ENCODE data around the gene CFAP210.

The CFAP210 gene

DNA sequence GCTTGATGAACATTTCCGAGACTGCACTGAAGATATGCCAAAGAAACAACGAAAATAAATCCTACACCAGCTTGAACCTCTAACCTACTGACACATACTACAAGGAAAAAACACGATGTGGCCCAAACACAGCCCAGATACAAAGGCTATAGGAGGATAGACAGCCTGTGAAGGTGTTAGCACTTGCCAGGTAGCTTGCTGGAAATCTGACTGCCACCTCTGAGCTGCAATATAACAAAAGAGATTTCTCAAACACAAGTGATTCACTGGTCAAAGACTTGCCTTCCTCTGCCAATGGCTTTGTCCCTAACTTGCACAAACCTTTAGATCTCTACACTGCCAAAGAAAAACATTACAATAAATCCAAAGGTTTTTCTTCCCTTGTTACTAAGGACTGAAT, 21.1 kb downstream of the CFAP210 start:
- CTCF ChIA-PET = no interaction called here
- H3K4me3 Mint-ChIP-seq = no peak overlapping the region
- H3K27ac Mint-ChIP-seq = no peak overlapping the region
- no peaks in the 10 kb centered on the region for H3K36me3 Mint-ChIP-seq
- no peak for DNase-seq
- no peaks in the 10 kb centered on the region for H3K4me1 Mint-ChIP-seq
- peaks cover 14% of the 10 kb centered on the region for H3K27me3 Mint-ChIP-seq
- no peaks in the 10 kb centered on the region for H3K9me3 Mint-ChIP-seq

DNA sequence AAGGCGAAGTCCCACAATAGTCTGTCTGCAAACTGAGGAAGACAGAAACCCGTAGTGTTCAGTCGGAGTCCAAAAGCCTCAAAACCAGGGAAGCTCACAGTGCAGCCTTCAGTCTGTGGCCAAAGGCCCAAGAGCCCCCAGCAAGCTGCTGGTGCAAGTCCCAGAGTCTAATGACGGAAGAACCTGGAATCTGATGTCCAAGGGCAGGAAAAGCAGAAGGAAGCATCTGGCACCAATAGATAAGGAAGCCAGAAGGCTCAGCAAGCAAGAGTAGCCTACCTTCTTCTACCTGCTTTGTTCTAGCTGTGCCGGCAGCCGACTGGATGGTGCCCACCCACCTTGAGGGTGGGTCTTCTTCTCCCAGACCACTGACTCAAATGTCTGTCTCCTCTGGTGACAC, 21.8 kb downstream of the CFAP210 start:
- Mint-ChIP-seq H3K4me3 (no peak overlapping the region), H3K4me1 (no peaks in the 10 kb centered on the region), H3K9me3 (no peaks in the 10 kb centered on the region), H3K27ac (no peak overlapping the region), H3K27me3 (peaks cover 14% of the 10 kb centered on the region), H3K36me3 (no peaks in the 10 kb centered on the region)
- no peak for DNase-seq
- CTCF ChIA-PET = no interaction called here

DNA sequence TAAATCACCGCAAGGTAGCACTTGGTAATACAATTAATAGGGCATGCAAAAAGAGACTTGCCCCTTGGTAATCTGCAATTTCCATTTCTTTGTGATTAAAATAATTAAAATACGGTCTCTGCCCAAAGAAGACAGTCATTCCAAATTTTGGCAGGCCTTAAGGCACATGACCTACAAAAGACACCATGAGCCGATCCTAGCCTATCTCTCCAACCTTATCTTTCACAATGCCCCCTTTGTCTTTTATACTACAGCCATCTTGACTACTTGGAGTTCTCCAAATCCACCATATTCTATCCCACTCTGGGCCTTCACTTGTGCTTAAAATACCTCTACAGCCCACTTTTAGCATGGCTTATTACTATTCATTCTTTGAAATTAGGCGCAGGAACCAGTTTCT, 23.3 kb downstream of the CFAP210 start:
- H3K9me3 Mint-ChIP-seq = no peaks in the 10 kb centered on the region
- CTCF ChIA-PET = no interaction called here

DNA sequence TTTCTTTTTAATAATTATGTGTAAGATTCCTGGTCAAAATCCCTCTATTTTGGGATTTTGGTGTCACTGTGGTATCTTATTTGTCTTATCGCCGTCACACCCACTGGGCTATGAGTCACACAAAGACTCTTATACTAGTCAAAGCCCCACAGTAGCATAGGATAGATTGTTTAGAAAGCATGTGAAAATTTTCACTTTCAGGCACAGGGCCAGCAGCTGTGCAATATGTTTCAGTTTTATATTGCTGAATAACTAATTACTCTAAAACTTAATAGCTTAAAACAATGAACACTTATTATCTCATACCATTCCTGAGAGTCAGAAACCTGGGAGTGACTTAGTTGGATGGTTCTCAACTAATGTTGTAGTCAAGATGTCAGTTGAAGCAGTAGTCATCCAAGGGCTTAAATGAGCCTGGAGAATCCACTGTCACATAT, 24.0 kb downstream of the CFAP210 start:
- DNase-seq = no peak
- no peaks in the 10 kb centered on the region for H3K36me3 Mint-ChIP-seq
- no peak overlapping the region for H3K27ac Mint-ChIP-seq
- no peaks in the 10 kb centered on the region for H3K9me3 Mint-ChIP-seq
- CTCF ChIA-PET = no interaction called here
- H3K4me3 Mint-ChIP-seq = no peak overlapping the region
- peaks cover 14% of the 10 kb centered on the region for H3K27me3 Mint-ChIP-seq
- H3K4me1 Mint-ChIP-seq = no peaks in the 10 kb centered on the region

More for the DNA sequence above, 23.3 kb downstream of the CFAP210 start:
- H3K27ac Mint-ChIP-seq = no peak overlapping the region
- H3K27me3 Mint-ChIP-seq = peaks cover 14% of the 10 kb centered on the region
- H3K4me3 Mint-ChIP-seq = no peak overlapping the region
- no peaks in the 10 kb centered on the region for H3K4me1 Mint-ChIP-seq
- H3K36me3 Mint-ChIP-seq = no peaks in the 10 kb centered on the region
- DNase-seq = no peak

GRCh38 chr2:169667583-169667982, 26.6 kb downstream of the CFAP210 start:
- H3K4me1 Mint-ChIP-seq = no peaks in the 10 kb centered on the region
- no peaks in the 10 kb centered on the region for H3K36me3 Mint-ChIP-seq
- DNase-seq = no peak
- no peak overlapping the region for H3K4me3 Mint-ChIP-seq
- no peak overlapping the region for H3K27ac Mint-ChIP-seq
- no peaks in the 10 kb centered on the region for H3K9me3 Mint-ChIP-seq
- CTCF ChIA-PET = no interaction called here
- peaks cover 20% of the 10 kb centered on the region for H3K27me3 Mint-ChIP-seq

GRCh38 chr2:169664978-169665930, 29.0 kb downstream of the CFAP210 start:
- DNase-seq = no peak
- no peaks in the 10 kb centered on the region for H3K4me1 Mint-ChIP-seq
- CTCF ChIA-PET = no interaction called here
- H3K36me3 Mint-ChIP-seq = no peaks in the 10 kb centered on the region
- peaks cover 22% of the 10 kb centered on the region for H3K27me3 Mint-ChIP-seq
- H3K27ac Mint-ChIP-seq = no peak overlapping the region
- no peaks in the 10 kb centered on the region for H3K9me3 Mint-ChIP-seq
- H3K4me3 Mint-ChIP-seq = no peak overlapping the region

- Mint-ChIP-seq H3K36me3 (no peaks in the 10 kb centered on the region), H3K27ac (no peak overlapping the region), H3K4me1 (peaks cover under 1% of the 10 kb centered on the region), H3K9me3 (no peaks in the 10 kb centered on the region), H3K4me3 (no peak overlapping the region), H3K27me3 (peaks cover 22% of the 10 kb centered on the region)
- CTCF ChIA-PET = no interaction called here
- no peak for DNase-seq
Observed at GRCh38 chr2:169664600-169664977, 29.6 kb downstream of the CFAP210 start.

DNA sequence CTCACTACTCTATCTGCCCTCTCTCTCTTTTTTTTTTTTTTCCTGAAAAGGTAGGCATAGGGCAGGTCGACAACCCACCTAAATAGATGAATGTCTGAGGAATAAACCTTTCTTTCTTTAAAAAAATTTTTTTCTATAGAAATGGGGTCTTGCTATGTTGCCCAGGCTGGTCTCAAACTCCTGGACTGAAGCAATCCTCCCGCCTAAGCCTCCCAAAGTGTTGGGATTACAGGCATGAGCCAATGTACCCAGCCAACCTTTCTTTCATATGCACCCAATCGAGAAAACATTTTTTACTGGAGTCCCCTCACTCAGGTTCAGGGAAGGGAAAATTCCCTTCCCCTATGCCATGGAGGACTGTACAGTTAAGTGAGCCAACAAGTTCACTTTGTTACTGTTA, 31.0 kb downstream of the CFAP210 start:
- Mint-ChIP-seq H3K4me3 (no peak overlapping the region), H3K27me3 (peaks cover 16% of the 10 kb centered on the region), H3K4me1 (peaks cover 2% of the 10 kb centered on the region), H3K27ac (no peak overlapping the region), H3K9me3 (no peaks in the 10 kb centered on the region), H3K36me3 (no peaks in the 10 kb centered on the region)
- CTCF ChIA-PET = no interaction called here
- DNase-seq = no peak

- Mint-ChIP-seq H3K9me3 (no peaks in the 10 kb centered on the region), H3K36me3 (no peaks in the 10 kb centered on the region), H3K4me1 (peaks cover 2% of the 10 kb centered on the region), H3K4me3 (no peak overlapping the region), H3K27me3 (peaks cover 16% of the 10 kb centered on the region), H3K27ac (no peak overlapping the region)
- CTCF ChIA-PET = no interaction called here
- DNase-seq = no peak
Observed at GRCh38 chr2:169662744-169663143, 31.5 kb downstream of the CFAP210 start.

DNA sequence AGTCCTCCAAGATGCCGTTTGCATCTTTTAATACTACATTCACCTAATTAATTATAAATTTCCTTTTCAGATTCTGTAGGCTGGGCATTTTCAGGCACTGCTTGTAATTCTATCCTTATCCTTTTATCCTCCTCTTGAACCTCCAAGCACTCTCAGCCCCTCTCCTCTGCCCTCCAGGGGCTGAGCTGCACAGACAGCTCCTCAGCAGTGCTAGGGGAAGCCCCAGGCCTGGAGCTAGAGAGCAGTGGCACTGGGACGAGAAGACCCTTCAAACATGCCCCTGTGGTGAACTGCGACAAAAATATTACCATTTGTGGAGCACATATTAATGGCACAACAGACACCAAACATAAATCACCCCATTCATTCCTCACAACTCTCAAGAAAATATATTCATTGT, 32.9 kb downstream of the CFAP210 start:
- H3K36me3 Mint-ChIP-seq = no peaks in the 10 kb centered on the region
- H3K4me1 Mint-ChIP-seq = peaks cover 2% of the 10 kb centered on the region
- no peak overlapping the region for H3K4me3 Mint-ChIP-seq
- no peak overlapping the region for H3K27ac Mint-ChIP-seq
- H3K27me3 Mint-ChIP-seq = peaks cover 20% of the 10 kb centered on the region
- no peak for DNase-seq
- H3K9me3 Mint-ChIP-seq = no peaks in the 10 kb centered on the region
- CTCF ChIA-PET = no interaction called here

GRCh38 chr2:169659320-169659719, 34.9 kb downstream of the CFAP210 start:
- Mint-ChIP-seq H3K9me3 (no peaks in the 10 kb centered on the region), H3K27me3 (peaks cover 25% of the 10 kb centered on the region), H3K36me3 (no peaks in the 10 kb centered on the region), H3K27ac (no peak overlapping the region), H3K4me1 (peaks cover 2% of the 10 kb centered on the region), H3K4me3 (no peak overlapping the region)
- CTCF ChIA-PET = no interaction called here
- DNase-seq = no peak

DNA sequence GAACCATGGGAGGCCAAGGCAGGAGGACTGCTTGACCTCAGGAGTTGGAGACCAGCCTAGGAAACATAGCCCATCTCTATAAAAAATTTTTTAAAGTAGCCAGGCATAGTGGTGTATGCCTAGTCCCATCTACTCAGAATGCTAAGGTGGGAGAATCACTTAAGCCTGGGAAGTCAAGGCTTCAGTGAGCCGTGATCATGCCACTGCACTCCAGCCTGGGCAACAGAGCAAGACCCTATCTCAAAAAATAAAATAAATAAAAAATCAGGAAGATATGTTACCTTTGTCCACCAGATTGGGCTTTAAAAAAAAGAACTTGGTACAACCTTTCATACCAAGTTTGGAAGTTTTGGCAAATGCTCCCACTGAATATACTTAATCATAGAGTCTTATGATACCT, 35.3 kb downstream of the CFAP210 start:
- CTCF ChIA-PET = no interaction called here
- Mint-ChIP-seq H3K4me3 (no peak overlapping the region), H3K9me3 (no peaks in the 10 kb centered on the region), H3K27me3 (peaks cover 25% of the 10 kb centered on the region), H3K4me1 (peaks cover 2% of the 10 kb centered on the region), H3K36me3 (no peaks in the 10 kb centered on the region), H3K27ac (no peak overlapping the region)
- no peak for DNase-seq

- CTCF ChIA-PET = no interaction called here
- H3K27me3 Mint-ChIP-seq = peaks cover 21% of the 10 kb centered on the region
- no peak overlapping the region for H3K27ac Mint-ChIP-seq
- no peak overlapping the region for H3K4me3 Mint-ChIP-seq
- H3K9me3 Mint-ChIP-seq = no peaks in the 10 kb centered on the region
- no peak for DNase-seq
- no peaks in the 10 kb centered on the region for H3K36me3 Mint-ChIP-seq
- peaks cover 2% of the 10 kb centered on the region for H3K4me1 Mint-ChIP-seq
Observed at GRCh38 chr2:169656164-169656563, 38.0 kb downstream of the CFAP210 start.

DNA sequence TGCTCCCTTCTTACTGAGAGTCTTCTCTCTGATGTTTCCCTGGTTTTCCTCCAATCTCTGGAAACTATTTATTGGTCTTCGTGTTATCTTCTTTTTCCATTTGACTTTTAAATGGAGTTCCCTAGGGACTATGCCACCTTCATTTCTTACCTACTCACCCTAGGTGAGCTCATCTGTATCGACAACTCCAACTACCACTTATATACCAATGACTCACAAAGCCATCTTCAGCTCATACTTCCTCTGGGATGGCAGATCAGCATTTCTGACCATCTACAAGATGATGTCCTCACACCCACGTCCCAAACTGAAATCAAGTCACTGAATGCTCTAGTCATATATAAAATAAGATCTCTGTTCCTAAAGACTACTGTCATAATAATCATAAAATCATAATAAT, 40.6 kb downstream of the CFAP210 start:
- Mint-ChIP-seq H3K27ac (no peak overlapping the region), H3K4me1 (no peaks in the 10 kb centered on the region), H3K9me3 (no peaks in the 10 kb centered on the region), H3K27me3 (peaks cover 28% of the 10 kb centered on the region), H3K4me3 (no peak overlapping the region), H3K36me3 (no peaks in the 10 kb centered on the region)
- no peak for DNase-seq
- CTCF ChIA-PET = no interaction called here

- no peaks in the 10 kb centered on the region for H3K9me3 Mint-ChIP-seq
- no peak overlapping the region for H3K27ac Mint-ChIP-seq
- no peaks in the 10 kb centered on the region for H3K36me3 Mint-ChIP-seq
- DNase-seq = no peak
- CTCF ChIA-PET = no interaction called here
- H3K27me3 Mint-ChIP-seq = peaks cover 17% of the 10 kb centered on the region
- no peaks in the 10 kb centered on the region for H3K4me1 Mint-ChIP-seq
- no peak overlapping the region for H3K4me3 Mint-ChIP-seq
Observed at GRCh38 chr2:169649278-169649677, 44.9 kb downstream of the CFAP210 start.

All from activated naive CD4-positive, alpha-beta T cell treated with anti-CD3 and anti-CD28 coated beads, Interleukin-2, amount 10 ng/mL, durations not matched to agents 7 days and 5 days (primary cell).